Glutamatergic neuron (in vitro differentiated cells): ENCODE results near the gene COL19A1. TPM values are rescaled to one million over a fixed set of nuclear protein-coding genes. Genes with fewer than 3 reads are reported as not detected.

Experiments used
- DNase-seq: peaks from one replicate; pipeline ENCODE4 v3.0.0; 2022
- H3K27ac Mint-ChIP-seq: one replicate; pipeline ENCODE4 v1.8.0; 2020; ENCODE audit warnings: mild to moderate bottlenecking, mixed read lengths, inconsistent platforms; ENCODE audit not compliant: unreplicated experiment
- H3K27me3 Mint-ChIP-seq: one replicate; pipeline ENCODE4 v1.8.0; 2020; ENCODE audit warnings: mild to moderate bottlenecking, moderate library complexity, mixed read lengths, inconsistent platforms; ENCODE audit not compliant: unreplicated experiment
- H3K36me3 Mint-ChIP-seq: one replicate; pipeline ENCODE4 v1.8.0; 2020; ENCODE audit warnings: mild to moderate bottlenecking, mixed read lengths, inconsistent platforms; ENCODE audit not compliant: unreplicated experiment
- H3K4me1 Mint-ChIP-seq: one replicate; pipeline ENCODE4 v1.8.0; 2020; ENCODE audit warnings: mild to moderate bottlenecking, low read depth, mixed read lengths, inconsistent platforms; ENCODE audit not compliant: unreplicated experiment
- H3K4me3 Mint-ChIP-seq: one replicate; pipeline ENCODE4 v1.8.0; 2020; ENCODE audit warnings: mild to moderate bottlenecking, mixed read lengths, inconsistent platforms; ENCODE audit not compliant: unreplicated experiment
- H3K9me3 Mint-ChIP-seq: one replicate; pipeline ENCODE4 v1.8.0; 2020; ENCODE audit warnings: mild to moderate bottlenecking, moderate library complexity, mixed read lengths, inconsistent platforms; ENCODE audit not compliant: unreplicated experiment
- CTCF ChIP-seq: fragments of 200-600 bp; sonication (generic); IDR thresholded peaks from one replicate; pipeline ENCODE4 v1.5.0; 2021; ENCODE audit not compliant: partially characterized antibody, unreplicated experiment
- total RNA-seq: library from RNA; stranded (reverse); fragmentation: NEBNext Ultra II Directional; extraction: Animal tissue kit (Norgen Biotek cat#: 25700); gene quantifications from one replicate; pipeline ENCODE4 v1.2.1, GENCODE V29; 2021; ENCODE audit not compliant: unreplicated experiment

Gene COL19A1
- total RNA-seq, 1 donor from 2014 or later = 0.78 TPM

- Mint-ChIP-seq H3K36me3 (no peaks in the 10 kb centered on the region), H3K27ac (no peak overlapping the region), H3K4me3 (no peak overlapping the region), H3K4me1 (peaks cover 1% of the 10 kb centered on the region), H3K9me3 (no peaks in the 10 kb centered on the region), H3K27me3 (no peaks in the 10 kb centered on the region)
- no peak for DNase-seq
- no peak for TF ChIP-seq CTCF
Observed at GRCh38 chr6:70124882-70125545, 258.7 kb downstream of the COL19A1 start.

GRCh38 chr6:70125602-70126001 is 259.2 kb downstream of the COL19A1 start:
- Mint-ChIP-seq H3K27me3 (no peaks in the 10 kb centered on the region), H3K27ac (no peak overlapping the region), H3K9me3 (no peaks in the 10 kb centered on the region), H3K4me3 (no peak overlapping the region), H3K36me3 (no peaks in the 10 kb centered on the region), H3K4me1 (peaks cover 1% of the 10 kb centered on the region)
- no peak for TF ChIP-seq CTCF
- DNase-seq = no peak

DNA sequence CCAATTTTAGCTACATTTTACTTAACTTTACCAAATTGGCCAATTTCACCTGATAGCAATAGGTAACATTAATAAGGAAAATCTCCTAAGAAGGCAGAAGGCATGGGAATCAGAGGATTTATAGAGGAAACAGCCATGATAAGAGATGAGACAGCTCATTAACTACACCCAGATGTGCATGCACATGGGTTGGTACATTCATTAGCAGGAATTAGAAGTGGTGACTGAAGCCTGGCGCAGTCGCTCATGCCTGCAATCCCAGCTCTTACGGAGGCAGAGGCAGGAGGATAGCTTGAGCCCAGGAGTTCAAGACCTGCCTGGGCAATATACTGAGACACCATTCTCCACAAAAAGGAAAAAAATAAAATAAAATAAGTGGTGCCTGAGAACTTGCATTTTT is 263.0 kb downstream of the COL19A1 start:
- peaks cover 1% of the 10 kb centered on the region for H3K4me1 Mint-ChIP-seq
- H3K27ac Mint-ChIP-seq = no peak overlapping the region
- no peaks in the 10 kb centered on the region for H3K36me3 Mint-ChIP-seq
- no peaks in the 10 kb centered on the region for H3K27me3 Mint-ChIP-seq
- H3K4me3 Mint-ChIP-seq = no peak overlapping the region
- TF ChIP-seq CTCF = no peak
- DNase-seq = no peak
- no peaks in the 10 kb centered on the region for H3K9me3 Mint-ChIP-seq

- Mint-ChIP-seq H3K9me3 (no peaks in the 10 kb centered on the region), H3K27ac (no peak overlapping the region), H3K4me3 (no peak overlapping the region), H3K27me3 (no peaks in the 10 kb centered on the region), H3K4me1 (no peaks in the 10 kb centered on the region), H3K36me3 (no peaks in the 10 kb centered on the region)
- no peak for TF ChIP-seq CTCF
- DNase-seq = no peak
Observed at GRCh38 chr6:70130865-70131264, 264.5 kb downstream of the COL19A1 start.

DNA sequence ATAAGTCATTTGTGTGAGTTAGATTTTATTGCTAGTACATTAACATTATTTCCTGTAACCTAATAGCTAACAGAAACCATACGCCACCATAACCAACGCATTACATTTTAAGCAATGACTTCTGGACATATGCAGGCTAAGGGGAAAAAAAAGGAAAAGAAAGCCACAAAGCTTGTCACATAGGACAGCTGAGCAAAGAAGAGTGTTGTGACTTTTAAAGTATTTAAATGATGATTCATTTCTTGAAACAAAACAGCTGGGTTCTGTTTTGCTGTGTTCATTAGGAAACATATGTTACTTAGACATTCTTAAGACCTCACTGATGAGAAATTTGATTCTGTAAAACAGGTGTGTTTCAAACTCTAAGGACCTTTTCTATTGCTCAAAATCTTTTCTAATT is 265.2 kb downstream of the COL19A1 start:
- TF ChIP-seq CTCF = no peak
- H3K4me1 Mint-ChIP-seq = no peaks in the 10 kb centered on the region
- no peaks in the 10 kb centered on the region for H3K9me3 Mint-ChIP-seq
- no peak for DNase-seq
- H3K27ac Mint-ChIP-seq = no peak overlapping the region
- no peaks in the 10 kb centered on the region for H3K36me3 Mint-ChIP-seq
- no peak overlapping the region for H3K4me3 Mint-ChIP-seq
- H3K27me3 Mint-ChIP-seq = no peaks in the 10 kb centered on the region
